Sigmoid colon (tissue), 7 donors: ENCODE measurements around the gene FOXL3. TPM values are rescaled to one million over a fixed set of nuclear protein-coding genes. Genes with fewer than 3 reads are reported as not detected.
"Not testable (repeated sequence)": the region's sequence is repeated elsewhere in the genome, so short reads cannot be mapped to it uniquely, and the experiment has no call there.

ENCODE experiments used
- DNase-seq: peaks from one replicate; pipeline ENCODE4 v3.0.0-alpha.2; 2019
- H3K27ac ChIP-seq, 4 donors: fragments of 200-600 bp; sonication (generic); one replicate each; pipeline ENCODE4 v1.5.1; 2016 to 2019; ENCODE audit warnings: mild to moderate bottlenecking in 1 of 4
- H3K27me3 ChIP-seq, 3 donors: fragments of 200-600 bp; sonication (generic); one replicate each; pipeline ENCODE4 v1.5.1; 2019; ENCODE audit warnings: mild to moderate bottlenecking in 1 of 3
- H3K36me3 ChIP-seq, 4 donors: fragments of 200-600 bp; sonication (generic); one replicate each; pipeline ENCODE4 v1.5.1; 2016 to 2019
- H3K4me1 ChIP-seq, 4 donors: fragments of 200-600 bp; sonication (generic); one replicate each; pipeline ENCODE4 v1.5.1; 2017 to 2019
- H3K4me3 ChIP-seq, 4 donors: fragments of 200-600 bp; sonication (generic); one replicate each; pipeline ENCODE4 v1.5.1; 2017 to 2019; ENCODE audit warnings: mild to moderate bottlenecking in 2 of 4, moderate library complexity in 1 of 4
- H3K9me3 ChIP-seq, 4 donors: fragments of 200-600 bp in 3 of 4; sonication (generic) in 3 of 4; one replicate each; pipeline versions ENCODE4 v1.5.1 to v1.6.1; 2013 to 2019
- CTCF ChIP-seq, 4 experiments: fragments of 450-650 bp in 3 of 4; fragments of 200-600 bp in 1 of 4; IDR thresholded peaks; one replicate each; pipeline ENCODE4 v1.5.1; 2016 to 2019; ENCODE audit warnings: antibody characterized with exemption in 4 of 4, mild to moderate bottlenecking in 3 of 4, moderate library complexity in 2 of 4
- EP300 ChIP-seq, 4 donors: sonication (generic); formaldehyde crosslinking; IDR thresholded peaks; one replicate each; pipeline ENCODE4 v1.6.1; 2017; ENCODE audit warnings: antibody characterized with exemption in 4 of 4
- POLR2A ChIP-seq, 2 donors: fragments of 450-650 bp; IDR thresholded peaks; one replicate each; pipeline ENCODE4 v1.6.1; 2016; ENCODE audit warnings: antibody characterized with exemption in 2 of 2, mild to moderate bottlenecking in 2 of 2, moderate library complexity in 2 of 2
- POLR2AphosphoS5 ChIP-seq, 4 donors: sonication (generic); formaldehyde crosslinking; IDR thresholded peaks; one replicate each; pipeline ENCODE4 v1.6.1; 2017; ENCODE audit warnings: antibody characterized with exemption in 4 of 4
- whole genome bisulfite sequencing, 2 donors: extraction: QIAGEN DNeasy Blood & Tissue Kit; methylation state at CpG; one replicate each; pipeline ENCODE4 v1.1.7; 2013; 5-methylcytosine and 5-hydroxymethylcytosine counted together
- intact Hi-C: fragments of 100-400 bp; cut with DNase I; formaldehyde crosslinking; loops from one replicate; pipeline ENCODE4 v1.15.1; 2023
- polyA plus RNA-seq, 3 donors: library from polyadenylated mRNA; stranded (reverse); fragments of 200-250 nt; gene quantifications; one replicate each; pipeline ENCODE4 v1.2.3, GENCODE V29; 2013
- total RNA-seq, 4 donors: library from RNA; depleted of rRNA; stranded (reverse); fragments of >200 nt; gene quantifications; one replicate each; pipeline ENCODE4 v1.1.0, GENCODE V29; 2016
- donor health status: healthy with polysubstance abuse.
- donor health status: Bipolar disorder and iron deficiency.
- donor health status: healthy.

FOXL3 gene
- total and polyA plus RNA-seq, 7 donors = not detected

DNA sequence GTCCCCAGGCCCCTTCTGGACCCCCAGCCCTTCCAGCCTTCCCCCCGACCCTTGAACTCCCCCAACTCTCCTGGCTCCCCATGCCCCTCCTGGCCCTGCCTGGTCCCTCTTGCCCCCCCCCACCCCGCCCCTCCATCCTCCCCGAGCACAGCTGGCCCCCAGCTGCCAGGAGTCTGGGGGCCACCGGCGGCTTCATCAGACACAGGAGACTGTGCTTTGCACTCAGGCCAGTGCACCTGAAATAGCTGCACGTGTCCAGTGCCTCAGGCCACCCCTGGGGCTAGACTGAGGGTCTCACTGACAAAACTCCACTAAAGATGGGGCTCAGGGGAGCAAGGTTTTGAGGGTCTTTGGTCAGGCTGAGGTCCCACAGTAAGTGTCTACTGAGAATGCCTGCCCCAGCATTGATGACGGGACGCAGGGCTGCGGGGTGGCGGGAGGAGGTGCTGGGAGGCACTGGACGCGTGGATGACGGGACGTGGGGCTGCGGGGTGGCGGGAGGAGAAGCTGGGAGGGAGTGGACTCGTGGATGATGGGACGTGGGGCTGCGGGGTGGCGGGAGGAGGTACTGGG, 6.5 kb downstream of the FOXL3 start:
- no peaks in the 10 kb centered on the region for H3K4me1 ChIP-seq
- intact Hi-C loops = no loop called here
- 80 to 91% methylated on average over 20 of the region's 20 CpGs for WGBS, 2 donors
- H3K9me3 ChIP-seq = no peaks in the 10 kb centered on the region
- TF ChIP-seq POLR2AphosphoS5 (IDR thresholded peaks at IDR 0.05) = no peak
- H3K27me3 ChIP-seq = peaks cover 11 to 46% (median 28%) of the 10 kb centered on the region in 3 donors
- H3K4me3 ChIP-seq = no peak overlapping the region
- DNase-seq = no peak
- no peak overlapping the region for H3K27ac ChIP-seq
- no peaks in the 10 kb centered on the region for H3K36me3 ChIP-seq

DNA sequence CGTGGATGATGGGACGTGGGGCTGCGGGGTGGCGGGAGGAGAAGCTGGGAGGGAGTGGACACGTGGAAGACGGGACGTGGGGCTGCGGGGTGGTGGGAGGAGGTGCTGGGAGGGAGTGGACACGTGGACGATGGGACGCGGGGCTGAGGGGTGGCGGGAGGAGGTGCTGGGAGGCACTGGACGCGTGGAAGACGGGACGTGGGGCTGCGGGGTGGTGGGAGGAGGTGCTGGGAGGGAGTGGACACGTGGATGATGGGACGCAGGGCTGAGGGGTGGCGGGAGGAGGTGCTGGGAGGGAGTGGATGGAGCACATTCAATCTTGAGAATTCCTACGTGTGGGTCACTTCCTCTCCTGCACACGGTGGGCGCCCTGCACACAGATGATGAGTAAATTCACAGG, 7.2 kb downstream of the FOXL3 start:
- H3K27ac ChIP-seq, H3K9me3 ChIP-seq, DNase-seq, H3K4me3 ChIP-seq, H3K36me3 ChIP-seq, intact Hi-C loops, H3K4me1 ChIP-seq: not testable (repeated sequence)
- peaks cover 9 to 39% (median 23%) of the 10 kb centered on the region in 3 donors for H3K27me3 ChIP-seq
- 82 to 89% methylated on average over 23 to 24 of the region's 24 CpGs for WGBS, 2 donors

GRCh38 chr7:297611-298374, 7.8 kb downstream of the FOXL3 start:
- Histone ChIP-seq H3K27me3 (peaks cover 9 to 33% (median 17%) of the 10 kb centered on the region in 3 donors), H3K4me3 (no peak overlapping the region), H3K36me3 (no peaks in the 10 kb centered on the region), H3K27ac (no peak overlapping the region), H3K4me1 (no peaks in the 10 kb centered on the region), H3K9me3 (no peaks in the 10 kb centered on the region)
- WGBS, 2 donors = 87 to 91% methylated on average over 24 of the region's 24 CpGs
- TF ChIP-seq EP300 (IDR thresholded peaks at IDR 0.05) (no peak), POLR2AphosphoS5 (IDR thresholded peaks at IDR 0.05) (no peak), CTCF (IDR thresholded peaks at IDR 0.05) (no peak), POLR2A (IDR thresholded peaks at IDR 0.05) (no peak)
- intact Hi-C loops = no loop called here
- no peak for DNase-seq

- TF ChIP-seq POLR2AphosphoS5 (IDR thresholded peaks at IDR 0.05) (no peak), EP300 (IDR thresholded peaks at IDR 0.05) (no peak), POLR2A (IDR thresholded peaks at IDR 0.05) (no peak), CTCF (IDR thresholded peaks at IDR 0.05) (no peak)
- no peak for DNase-seq
- Histone ChIP-seq H3K4me1 (no peaks in the 10 kb centered on the region), H3K36me3 (no peaks in the 10 kb centered on the region), H3K27me3 (peaks cover 9 to 27% (median 12%) of the 10 kb centered on the region in 3 donors), H3K9me3 (no peaks in the 10 kb centered on the region), H3K4me3 (no peak overlapping the region), H3K27ac (no peak overlapping the region)
- WGBS, 2 donors = 81 to 89% methylated on average over 15 of the region's 15 CpGs
- intact Hi-C loops = no loop called here
Observed at GRCh38 chr7:298375-298702, 8.4 kb downstream of the FOXL3 start.

GRCh38 chr7:298743-299142, 8.8 kb downstream of the FOXL3 start:
- 89 to 94% methylated on average over 13 of the region's 13 CpGs for WGBS, 2 donors
- no peak overlapping the region for H3K27ac ChIP-seq
- TF ChIP-seq POLR2A (IDR thresholded peaks at IDR 0.05) = no peak
- TF ChIP-seq EP300 (IDR thresholded peaks at IDR 0.05) = no peak
- TF ChIP-seq CTCF (IDR thresholded peaks at IDR 0.05) = no peak
- TF ChIP-seq POLR2AphosphoS5 (IDR thresholded peaks at IDR 0.05) = no peak
- no peaks in the 10 kb centered on the region for H3K9me3 ChIP-seq
- H3K36me3 ChIP-seq = no peaks in the 10 kb centered on the region
- intact Hi-C loops = no loop called here
- no peaks in the 10 kb centered on the region for H3K4me1 ChIP-seq
- H3K27me3 ChIP-seq = peaks cover 9 to 24% (median 9%) of the 10 kb centered on the region in 3 donors
- DNase-seq = no peak
- no peak overlapping the region for H3K4me3 ChIP-seq
